ENCODE measurements around the gene KLHL36. TPM values are rescaled to one million over a fixed set of nuclear protein-coding genes. Genes with fewer than 3 reads are reported as not detected.

KLHL36 gene
- total RNA-seq, 1 experiment from 2014 or later = 79.0 TPM

DNA sequence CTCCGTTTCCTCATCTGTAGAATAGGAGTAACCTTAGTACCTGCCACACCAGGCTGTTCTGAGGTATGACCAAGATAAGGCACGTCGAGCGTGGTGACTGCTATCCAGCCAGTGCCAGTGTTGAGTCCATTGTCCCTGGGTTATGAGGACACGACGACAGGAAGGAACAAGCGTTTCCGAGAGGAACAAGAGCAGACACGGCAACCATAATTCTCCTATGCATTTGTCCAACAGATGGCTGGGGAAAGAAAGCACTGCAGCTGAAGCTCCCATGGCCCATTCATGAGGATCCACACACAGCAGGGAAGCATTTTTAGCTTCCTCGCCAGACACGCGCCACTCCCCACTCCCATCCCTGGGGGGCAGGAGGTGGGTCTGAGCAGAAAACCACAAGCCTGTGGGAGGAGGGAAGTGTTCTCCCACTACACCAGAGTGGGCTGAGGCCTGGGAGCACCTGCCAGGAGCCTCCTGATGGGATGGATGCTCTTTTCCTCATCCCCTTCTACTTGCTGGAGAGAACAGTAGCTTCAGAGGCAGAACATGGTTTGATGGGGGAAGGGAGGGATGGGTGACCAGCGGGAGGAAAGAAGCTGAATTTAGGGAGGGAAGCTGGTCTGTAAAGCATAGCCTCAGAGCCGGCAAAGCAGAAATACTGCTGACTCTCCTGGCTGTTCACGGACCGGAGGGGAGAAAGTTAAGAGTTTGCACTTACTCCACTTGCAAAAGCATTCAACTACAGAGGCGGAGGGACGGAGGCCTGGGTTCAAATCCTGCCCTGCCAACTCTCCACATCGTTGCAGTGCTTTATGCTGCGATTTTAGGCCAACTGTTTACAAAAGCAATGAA lies 33.1 kb upstream of the KLHL36 start:
- DNase-seq (ENCODE audit: low read depth, low spot score) (no peak), ATAC-seq (no peak)
- ChIA-PET RAD21 (ENCODE audit: low non-redundant PET in 1 of 2, low total read pairs in 2 of 2, uncharacterized antibody in 2 of 2, unreplicated experiment in 2 of 2) (no interaction called here), POLR2A (interaction anchor here (0.9 kb wide), 1 partner anchor 9 kb away, joined by 3 read pairs; no protein-coding TSS in a partner anchor), CTCF (interaction anchor here (1.2 kb wide), 1 partner anchor 111 kb away, joined by 3 read pairs; no protein-coding TSS in a partner anchor)
- Histone ChIP-seq H2AFZ (ENCODE audit: low read depth, low read length, poor library complexity, severe bottlenecking) (no peak overlapping the region), H4K20me1 (ENCODE audit: insufficient read depth) (no peaks in the 10 kb centered on the region; the same call in 1 of the 2 replicates), H3K27ac (ENCODE audit: low read depth, low read length) (no peak overlapping the region), H3K79me2 (ENCODE audit: insufficient read depth, low read length) (peaks cover 74% of the 10 kb centered on the region), H3K4me3 (replicated peaks in 1 of 2; ENCODE audit: low read depth in 1 of 2, low read length in 2 of 2) (no peak overlapping the region), H3K27me3 (ENCODE audit: insufficient read depth, low read length) (no peaks in the 10 kb centered on the region), H3K9ac (ENCODE audit: low read length) (no peak overlapping the region), H3K4me2 (ENCODE audit: low read length) (no peak overlapping the region), H3K36me3 (ENCODE audit: control insufficient read depth in 1 of 2, insufficient read depth in 2 of 2, low read length in 2 of 2) (peaks cover 0 to 36% of the 10 kb centered on the region in 2 experiments; a peak in 1 of 4 replicates), H3K9me2 (ENCODE audit: insufficient read depth) (no peaks in the 10 kb centered on the region), H3K4me1 (ENCODE audit: control insufficient read depth in 1 of 2, insufficient read depth in 2 of 2, low read length in 2 of 2) (peaks cover 14 to 41% of the 10 kb centered on the region in 2 experiments), H3K9me3 (ENCODE audit: control insufficient read depth in 1 of 2, insufficient read depth in 1 of 2, low read depth in 1 of 2, low read length in 2 of 2) (no peaks in the 10 kb centered on the region)
- intact Hi-C loops (cut with micrococcal nuclease) = no loop called here
- TF ChIP-seq SRF (IDR thresholded peaks at IDR 0.05; ENCODE audit: low read depth) = no peak
- no peak for TF ChIP-seq ELF1 (IDR thresholded peaks at IDR 0.05; ENCODE audit: borderline replicate concordance, low read depth)
- no peak for TF ChIP-seq CBX3 (IDR thresholded peaks at IDR 0.05; ENCODE audit: low read depth)
- TF ChIP-seq TCF7L2 (IDR thresholded peaks at IDR 0.05; ENCODE audit: borderline replicate concordance, extremely low read depth, insufficient read depth, insufficient read length) = no peak
- no peak for TF ChIP-seq FOSL1 (IDR thresholded peaks at IDR 0.05; ENCODE audit: low read depth)
- TF ChIP-seq, protein P1, sequence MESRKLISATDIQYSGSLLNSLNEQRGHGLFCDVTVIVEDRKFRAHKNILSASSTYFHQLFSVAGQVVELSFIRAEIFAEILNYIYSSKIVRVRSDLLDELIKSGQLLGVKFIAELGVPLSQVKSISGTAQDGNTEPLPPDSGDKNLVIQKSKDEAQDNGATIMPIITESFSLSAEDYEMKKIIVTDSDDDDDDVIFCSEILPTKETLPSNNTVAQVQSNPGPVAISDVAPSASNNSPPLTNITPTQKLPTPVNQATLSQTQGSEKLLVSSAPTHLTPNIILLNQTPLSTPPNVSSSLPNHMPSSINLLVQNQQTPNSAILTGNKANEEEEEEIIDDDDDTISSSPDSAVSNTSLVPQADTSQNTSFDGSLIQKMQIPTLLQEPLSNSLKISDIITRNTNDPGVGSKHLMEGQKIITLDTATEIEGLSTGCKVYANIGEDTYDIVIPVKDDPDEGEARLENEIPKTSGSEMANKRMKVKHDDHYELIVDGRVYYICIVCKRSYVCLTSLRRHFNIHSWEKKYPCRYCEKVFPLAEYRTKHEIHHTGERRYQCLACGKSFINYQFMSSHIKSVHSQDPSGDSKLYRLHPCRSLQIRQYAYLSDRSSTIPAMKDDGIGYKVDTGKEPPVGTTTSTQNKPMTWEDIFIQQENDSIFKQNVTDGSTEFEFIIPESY (IDR thresholded peaks at IDR 0.05; ENCODE audit: extremely low read depth, insufficient replicate concordance, low read length) = no peak
- no peak for TF ChIP-seq JUND (IDR thresholded peaks at IDR 0.05)
- no TSS peak for BruUV-seq (replicated peaks)
